Measurements from ENCODE around the gene NBL1.

Gene NBL1

DNA sequence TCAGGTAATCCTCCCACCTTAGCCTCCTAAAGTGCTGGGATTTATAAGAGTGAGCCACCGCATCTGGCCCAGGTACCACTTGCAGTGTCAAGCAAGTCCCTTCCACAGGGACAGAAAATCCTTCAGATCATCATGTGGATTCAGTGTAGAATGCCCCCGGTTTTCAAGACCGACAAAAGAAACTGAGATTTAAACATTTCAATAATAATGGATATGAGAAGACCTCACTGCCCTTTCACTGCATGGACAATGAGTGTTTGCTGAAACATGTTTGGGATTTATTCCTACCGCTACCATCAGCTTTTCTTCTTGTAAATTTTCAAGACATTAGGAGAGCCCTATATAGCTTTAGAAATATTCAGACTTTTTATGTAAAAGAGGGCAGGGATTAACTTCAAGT lies 62.0 kb downstream of the NBL1 start:
- no peak for DNase-seq

Data from NCI-H146 (cell line).